Measurements from ENCODE around the gene CEACAM1.
"Not testable (repeated sequence)": the region's sequence is repeated elsewhere in the genome, so short reads cannot be mapped to it uniquely, and the experiment has no call there.

The CEACAM1 gene

GRCh38 chr19:42558450-42559150 lies 30.3 kb upstream of the CEACAM1 start:
- peaks cover 77% of the 10 kb centered on the region for H3K27me3 ChIP-seq (replicated peaks; ENCODE audit: control insufficient read depth, insufficient read depth, low read length)
- DNase-seq (ENCODE audit: low read depth) = no peak
- H3K9me3 ChIP-seq (ENCODE audit: control insufficient read depth, low read length) = peaks cover 9% of the 10 kb centered on the region
- H3K4me3 ChIP-seq (ENCODE audit: low read length) = no peak overlapping the region
- no peaks in the 10 kb centered on the region for H3K36me3 ChIP-seq (ENCODE audit: control insufficient read depth, insufficient read depth, low read length, severe bottlenecking)
- no peak overlapping the region for H3K9ac ChIP-seq (ENCODE audit: low read length)
- peaks cover 2% of the 10 kb centered on the region for H3K4me1 ChIP-seq (ENCODE audit: control insufficient read depth, insufficient read depth, low read length)

- H3K9me3 ChIP-seq (ENCODE audit: control insufficient read depth, low read length); DNase-seq (ENCODE audit: low read depth); H3K9ac ChIP-seq (ENCODE audit: low read length); H3K4me1 ChIP-seq (ENCODE audit: control insufficient read depth, insufficient read depth, low read length); H3K4me3 ChIP-seq (ENCODE audit: low read length); H3K36me3 ChIP-seq (ENCODE audit: control insufficient read depth, insufficient read depth, low read length, severe bottlenecking): not testable (repeated sequence)
- peaks cover 77% of the 10 kb centered on the region for H3K27me3 ChIP-seq (replicated peaks; ENCODE audit: control insufficient read depth, insufficient read depth, low read length)
Measured at GRCh38 chr19:42557386-42557871, 29.1 kb upstream of the CEACAM1 start.

GRCh38 chr19:42555801-42556200 lies 27.5 kb upstream of the CEACAM1 start:
- Histone ChIP-seq H3K27me3 (replicated peaks; ENCODE audit: control insufficient read depth, insufficient read depth, low read length) (peaks cover 77% of the 10 kb centered on the region), H3K9ac (ENCODE audit: low read length) (no peak overlapping the region), H3K4me1 (ENCODE audit: control insufficient read depth, insufficient read depth, low read length) (peaks cover 4% of the 10 kb centered on the region), H3K9me3 (ENCODE audit: control insufficient read depth, low read length) (peaks cover 9% of the 10 kb centered on the region), H3K36me3 (ENCODE audit: control insufficient read depth, insufficient read depth, low read length, severe bottlenecking) (no peaks in the 10 kb centered on the region), H3K4me3 (ENCODE audit: low read length) (no peak overlapping the region)
- no peak for DNase-seq (ENCODE audit: low read depth)

GRCh38 chr19:42555317-42555716 lies 27.0 kb upstream of the CEACAM1 start:
- no peak for DNase-seq (ENCODE audit: low read depth)
- H3K4me3 ChIP-seq (ENCODE audit: low read length) = no peak overlapping the region
- peaks cover 76% of the 10 kb centered on the region for H3K27me3 ChIP-seq (replicated peaks; ENCODE audit: control insufficient read depth, insufficient read depth, low read length)
- H3K36me3 ChIP-seq (ENCODE audit: control insufficient read depth, insufficient read depth, low read length, severe bottlenecking) = no peaks in the 10 kb centered on the region
- peaks cover 9% of the 10 kb centered on the region for H3K9me3 ChIP-seq (ENCODE audit: control insufficient read depth, low read length)
- peaks cover 4% of the 10 kb centered on the region for H3K4me1 ChIP-seq (ENCODE audit: control insufficient read depth, insufficient read depth, low read length)
- H3K9ac ChIP-seq (ENCODE audit: low read length) = no peak overlapping the region

- Histone ChIP-seq H3K27me3 (replicated peaks; ENCODE audit: control insufficient read depth, insufficient read depth, low read length) (peaks cover 68% of the 10 kb centered on the region), H3K4me3 (ENCODE audit: low read length) (no peak overlapping the region), H3K9ac (ENCODE audit: low read length) (no peak overlapping the region), H3K36me3 (ENCODE audit: control insufficient read depth, insufficient read depth, low read length, severe bottlenecking) (no peaks in the 10 kb centered on the region), H3K9me3 (ENCODE audit: control insufficient read depth, low read length) (peaks cover 13% of the 10 kb centered on the region), H3K4me1 (ENCODE audit: control insufficient read depth, insufficient read depth, low read length) (peaks cover 4% of the 10 kb centered on the region)
- DNase-seq (ENCODE audit: low read depth) = no peak
Measured at GRCh38 chr19:42554046-42554575, 25.8 kb upstream of the CEACAM1 start.

GRCh38 chr19:42553292-42554045 lies 25.2 kb upstream of the CEACAM1 start:
- no peaks in the 10 kb centered on the region for H3K36me3 ChIP-seq (ENCODE audit: control insufficient read depth, insufficient read depth, low read length, severe bottlenecking)
- no peak overlapping the region for H3K9ac ChIP-seq (ENCODE audit: low read length)
- H3K4me1 ChIP-seq (ENCODE audit: control insufficient read depth, insufficient read depth, low read length) = peaks cover 4% of the 10 kb centered on the region
- H3K9me3 ChIP-seq (ENCODE audit: control insufficient read depth, low read length) = peaks cover 19% of the 10 kb centered on the region
- peaks cover 68% of the 10 kb centered on the region for H3K27me3 ChIP-seq (replicated peaks; ENCODE audit: control insufficient read depth, insufficient read depth, low read length)
- peak; percentile 69 for DNase-seq (ENCODE audit: low read depth)
- H3K4me3 ChIP-seq (ENCODE audit: low read length) = no peak overlapping the region

- no peak overlapping the region for H3K9ac ChIP-seq (ENCODE audit: low read length)
- peaks cover 70% of the 10 kb centered on the region for H3K27me3 ChIP-seq (replicated peaks; ENCODE audit: control insufficient read depth, insufficient read depth, low read length)
- peaks cover 4% of the 10 kb centered on the region for H3K4me1 ChIP-seq (ENCODE audit: control insufficient read depth, insufficient read depth, low read length)
- H3K9me3 ChIP-seq (ENCODE audit: control insufficient read depth, low read length) = peaks cover 19% of the 10 kb centered on the region
- no peaks in the 10 kb centered on the region for H3K36me3 ChIP-seq (ENCODE audit: control insufficient read depth, insufficient read depth, low read length, severe bottlenecking)
- H3K4me3 ChIP-seq (ENCODE audit: low read length) = no peak overlapping the region
- no peak for DNase-seq (ENCODE audit: low read depth)
Measured at GRCh38 chr19:42552086-42553065, 24.1 kb upstream of the CEACAM1 start.

- not testable (repeated sequence) for H3K4me1 ChIP-seq (ENCODE audit: control insufficient read depth, insufficient read depth, low read length); H3K4me3 ChIP-seq (ENCODE audit: low read length); DNase-seq (ENCODE audit: low read depth); H3K36me3 ChIP-seq (ENCODE audit: control insufficient read depth, insufficient read depth, low read length, severe bottlenecking); H3K9ac ChIP-seq (ENCODE audit: low read length)
- Histone ChIP-seq H3K27me3 (replicated peaks; ENCODE audit: control insufficient read depth, insufficient read depth, low read length) (peaks cover 70% of the 10 kb centered on the region), H3K9me3 (ENCODE audit: control insufficient read depth, low read length) (peaks cover 10% of the 10 kb centered on the region)
Measured at GRCh38 chr19:42550521-42550920, 22.2 kb upstream of the CEACAM1 start.

GRCh38 chr19:42549067-42549466 lies 20.8 kb upstream of the CEACAM1 start:
- DNase-seq (ENCODE audit: low read depth); H3K4me3 ChIP-seq (ENCODE audit: low read length); H3K9ac ChIP-seq (ENCODE audit: low read length); H3K4me1 ChIP-seq (ENCODE audit: control insufficient read depth, insufficient read depth, low read length); H3K36me3 ChIP-seq (ENCODE audit: control insufficient read depth, insufficient read depth, low read length, severe bottlenecking): not testable (repeated sequence)
- Histone ChIP-seq H3K9me3 (ENCODE audit: control insufficient read depth, low read length) (peaks cover 10% of the 10 kb centered on the region), H3K27me3 (replicated peaks; ENCODE audit: control insufficient read depth, insufficient read depth, low read length) (peaks cover 60% of the 10 kb centered on the region)

- Histone ChIP-seq H3K9me3 (ENCODE audit: control insufficient read depth, low read length) (peaks cover 10% of the 10 kb centered on the region), H3K27me3 (replicated peaks; ENCODE audit: control insufficient read depth, insufficient read depth, low read length) (peaks cover 62% of the 10 kb centered on the region), H3K4me1 (ENCODE audit: control insufficient read depth, insufficient read depth, low read length) (peaks cover 4% of the 10 kb centered on the region), H3K4me3 (ENCODE audit: low read length) (no peak overlapping the region), H3K36me3 (ENCODE audit: control insufficient read depth, insufficient read depth, low read length, severe bottlenecking) (no peaks in the 10 kb centered on the region), H3K9ac (ENCODE audit: low read length) (no peak overlapping the region)
- DNase-seq (ENCODE audit: low read depth) = no peak
Measured at GRCh38 chr19:42548552-42548951, 20.3 kb upstream of the CEACAM1 start.
